Stimulated activated CD4-positive, alpha-beta T cell treated with anti-CD3 and anti-CD28 coated beads, Interleukin-15, amount 100 ng/mL, for 1 hour (primary cell): ENCODE data around the gene XYLT1.

Source experiments
- DNase-seq, 2 donors: peaks; one replicate each; pipeline ENCODE4 v3.0.0-alpha.2; 2020; ENCODE audit warnings: low read depth in 1 of 2, low spot score in 1 of 2

XYLT1 gene

DNA sequence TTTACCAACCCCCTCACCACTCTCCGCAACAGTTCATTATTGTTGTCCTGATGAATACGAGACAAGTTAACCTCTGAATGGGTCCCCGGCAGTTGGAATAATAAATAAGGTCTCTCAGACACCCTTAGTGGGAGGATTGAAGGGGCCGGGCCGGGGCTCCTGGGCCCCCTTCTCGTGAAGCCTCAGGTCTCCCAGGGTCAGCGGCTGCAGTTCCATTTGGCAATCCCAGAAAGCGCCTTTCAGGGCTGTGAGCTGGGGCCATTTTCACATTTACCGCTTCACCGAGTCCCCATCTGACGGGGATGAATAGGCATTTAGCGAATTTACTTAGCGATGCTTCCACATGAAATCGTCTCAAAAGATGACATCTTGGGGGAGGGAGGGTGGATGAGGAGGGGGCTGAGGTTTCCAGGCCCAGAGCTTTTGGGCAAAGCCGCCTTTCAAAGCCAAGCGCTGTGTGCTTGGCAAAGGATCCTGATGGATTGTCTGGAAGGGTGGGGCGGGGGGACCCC is 309.8 kb downstream of the XYLT1 start:
- DNase-seq = no peak

DNA sequence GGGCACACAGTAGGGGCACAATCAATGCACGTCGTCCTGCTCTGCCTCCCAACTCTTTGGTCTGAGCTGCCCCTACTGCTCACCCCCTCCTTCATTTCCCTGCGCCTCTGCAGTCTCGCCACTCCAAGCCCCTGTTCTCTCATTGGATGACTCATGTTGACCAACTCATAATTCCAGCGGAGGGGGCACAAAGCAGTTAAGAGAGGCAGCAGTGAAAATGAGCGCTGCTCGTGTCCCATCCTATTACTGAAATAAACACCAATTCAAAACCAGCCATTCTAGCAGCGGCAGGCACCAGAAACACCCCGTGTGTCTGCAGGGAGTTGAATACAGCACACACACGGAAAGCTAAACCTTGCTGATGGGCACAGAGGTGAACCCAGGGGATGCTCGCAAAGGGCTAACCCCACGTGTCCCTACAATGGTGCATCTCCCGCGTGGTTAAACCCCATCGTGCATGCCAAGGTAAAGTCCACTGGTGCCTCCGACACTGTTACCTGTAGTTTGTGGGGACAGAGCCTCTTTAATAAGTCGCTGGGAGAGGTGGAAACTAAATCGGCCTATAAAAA is 310.4 kb downstream of the XYLT1 start:
- no peak for DNase-seq

DNA sequence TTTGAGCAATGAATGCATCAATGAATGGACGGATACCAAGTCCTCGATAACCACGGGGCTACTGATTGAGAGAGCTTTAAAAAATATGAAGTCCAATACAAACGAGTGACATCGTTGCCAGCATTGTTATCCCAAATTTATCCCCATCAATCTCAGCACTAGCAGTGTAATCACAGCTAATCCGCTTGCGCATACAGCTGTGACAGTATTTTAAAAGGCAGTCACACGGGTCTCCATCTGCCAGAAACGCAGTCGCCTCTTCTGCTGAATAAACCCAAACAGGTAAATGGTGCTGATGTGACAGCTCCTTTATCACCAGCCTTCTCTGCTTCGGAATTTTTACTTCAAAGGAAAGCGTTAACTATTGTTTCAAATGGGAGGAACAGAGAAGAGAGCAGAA is 311.1 kb downstream of the XYLT1 start:
- DNase-seq = no peak

- no peak for DNase-seq
These were observed 314.8 kb downstream of the XYLT1 start for GRCh38 chr16:17155936-17156335.

DNA sequence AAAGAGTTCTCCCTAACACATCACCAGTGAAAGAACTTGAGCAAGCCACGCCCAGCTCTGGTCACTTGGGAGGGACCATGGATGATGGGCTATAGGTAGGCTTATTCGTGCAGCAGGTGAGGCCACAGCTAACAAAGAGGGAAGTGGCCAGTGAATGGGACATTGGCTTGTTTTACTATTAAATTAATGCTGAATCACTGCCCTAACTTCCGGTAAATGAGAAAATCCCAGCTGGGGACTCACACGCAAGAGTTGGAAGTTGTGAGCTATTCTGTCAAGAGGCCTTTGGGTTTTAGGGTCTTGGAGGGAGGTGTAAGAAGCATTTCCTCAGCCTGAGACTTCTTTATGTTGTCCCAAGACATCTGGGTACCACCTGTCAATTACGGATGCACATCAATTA is 315.3 kb downstream of the XYLT1 start:
- no peak for DNase-seq

- no peak for DNase-seq
These were observed 315.8 kb downstream of the XYLT1 start for GRCh38 chr16:17154981-17155380.

DNA sequence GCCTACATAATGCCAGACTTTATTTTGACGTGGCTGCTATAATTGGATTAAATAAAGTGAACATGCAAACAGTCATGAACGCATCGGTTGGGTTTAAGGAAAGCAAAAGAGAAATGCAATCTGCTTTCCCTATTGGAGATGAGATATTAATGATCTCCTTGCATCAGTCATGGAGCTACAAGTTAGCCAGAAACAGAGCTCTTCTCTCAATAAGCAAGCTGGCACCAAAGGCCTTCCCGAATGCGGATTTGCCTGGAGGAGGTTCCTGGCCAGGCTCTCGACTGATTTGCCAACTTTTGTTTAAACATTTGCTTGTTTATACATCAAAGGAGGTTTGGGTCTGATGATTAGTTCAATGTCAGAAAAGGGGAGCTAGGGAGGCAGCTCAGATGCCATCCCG is 318.4 kb downstream of the XYLT1 start:
- DNase-seq = no peak

- no peak for DNase-seq
These were observed 319.4 kb downstream of the XYLT1 start for GRCh38 chr16:17151335-17151734.

DNA sequence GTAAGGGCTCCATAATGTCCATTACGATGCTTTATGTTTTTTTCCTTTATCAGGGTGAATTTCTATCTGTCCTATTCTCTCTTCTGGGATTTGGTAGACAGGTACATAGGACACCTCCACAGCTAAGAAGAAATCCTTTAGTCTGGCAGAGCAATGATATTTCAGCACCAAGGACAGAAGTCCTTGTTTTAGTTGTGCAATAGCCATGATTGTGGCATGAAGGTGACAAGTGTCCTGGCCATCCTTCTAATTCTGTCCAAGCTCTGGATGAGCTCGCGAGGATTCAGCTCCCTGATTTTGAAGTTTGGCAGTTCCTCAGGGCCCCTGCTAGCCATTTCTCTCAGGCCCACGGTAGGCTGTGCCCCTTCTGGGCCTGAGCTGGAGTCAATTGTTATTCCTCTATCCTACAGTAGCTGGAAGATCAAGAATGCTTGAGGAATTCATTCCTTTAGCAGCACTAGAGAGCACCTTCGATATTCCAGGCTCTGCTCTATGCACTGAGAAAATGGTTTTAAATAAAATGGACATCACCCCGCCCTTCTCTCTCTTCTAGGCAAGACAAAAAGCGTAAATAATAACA is 320.8 kb downstream of the XYLT1 start:
- DNase-seq = no peak

DNA sequence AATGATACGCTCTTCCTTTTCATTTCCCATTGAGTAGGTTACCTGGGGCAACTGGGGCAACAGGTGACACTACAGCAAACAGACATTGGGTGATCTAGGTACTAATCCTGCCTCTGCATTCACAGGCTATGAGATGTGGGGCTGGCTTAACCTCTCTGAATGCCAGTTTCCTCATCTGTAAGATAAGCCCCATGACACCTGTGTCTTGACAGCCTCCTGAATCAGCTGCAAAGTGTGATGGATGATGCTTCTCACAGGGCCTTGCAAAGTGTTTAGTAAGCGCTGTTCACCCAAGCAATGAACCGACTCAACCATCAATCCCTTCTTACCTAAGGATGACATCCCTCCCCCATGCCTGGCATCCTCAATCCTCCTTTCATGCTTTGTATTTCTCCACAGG is 322.8 kb downstream of the XYLT1 start:
- no peak for DNase-seq

GRCh38 chr16:17145029-17145428 is 325.7 kb downstream of the XYLT1 start:
- DNase-seq = no peak

DNA sequence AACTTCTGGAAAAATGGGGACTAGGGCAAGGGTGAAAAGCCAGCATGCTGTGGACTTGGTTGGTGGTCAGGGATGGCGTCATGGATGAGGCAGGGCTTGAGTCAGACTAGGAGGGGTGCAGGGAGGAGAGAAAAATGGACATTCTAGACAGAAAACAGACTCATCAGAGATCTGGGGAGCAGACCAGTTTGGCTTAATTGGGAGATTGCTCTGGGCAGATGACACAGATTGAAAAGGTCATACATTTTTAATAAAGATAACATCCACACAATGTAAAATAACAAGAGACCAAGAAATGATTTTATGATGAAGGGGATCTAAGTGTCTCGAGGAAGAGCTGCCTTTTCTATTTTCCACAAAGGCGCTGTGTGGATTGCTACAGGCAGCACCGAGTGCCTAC is 326.3 kb downstream of the XYLT1 start:
- no peak for DNase-seq

- no peak for DNase-seq
These were observed 327.0 kb downstream of the XYLT1 start for GRCh38 chr16:17143546-17144419.

DNA sequence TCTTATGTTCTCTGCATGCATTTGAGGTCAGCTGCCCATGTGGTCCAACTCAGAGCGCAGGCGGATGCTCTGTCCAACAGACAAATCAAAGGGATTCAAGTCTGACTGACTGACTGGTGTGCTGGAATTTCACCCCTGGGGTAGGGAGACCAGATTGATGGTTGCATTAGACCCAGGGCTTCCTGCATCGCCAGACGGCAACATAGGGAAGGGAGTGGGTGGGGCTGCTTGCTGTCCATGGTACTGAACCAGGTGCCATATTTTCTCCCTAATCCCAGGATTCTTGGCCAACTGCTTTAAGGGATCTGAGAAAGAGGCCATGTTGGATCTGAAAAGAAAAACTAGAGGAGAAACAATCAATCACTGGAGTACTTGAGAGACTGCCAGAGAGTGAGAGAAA is 332.0 kb downstream of the XYLT1 start:
- DNase-seq = no peak

- no peak for DNase-seq
These were observed 335.3 kb downstream of the XYLT1 start for GRCh38 chr16:17135439-17135838.

GRCh38 chr16:17134586-17134985 is 336.2 kb downstream of the XYLT1 start:
- DNase-seq = no peak

DNA sequence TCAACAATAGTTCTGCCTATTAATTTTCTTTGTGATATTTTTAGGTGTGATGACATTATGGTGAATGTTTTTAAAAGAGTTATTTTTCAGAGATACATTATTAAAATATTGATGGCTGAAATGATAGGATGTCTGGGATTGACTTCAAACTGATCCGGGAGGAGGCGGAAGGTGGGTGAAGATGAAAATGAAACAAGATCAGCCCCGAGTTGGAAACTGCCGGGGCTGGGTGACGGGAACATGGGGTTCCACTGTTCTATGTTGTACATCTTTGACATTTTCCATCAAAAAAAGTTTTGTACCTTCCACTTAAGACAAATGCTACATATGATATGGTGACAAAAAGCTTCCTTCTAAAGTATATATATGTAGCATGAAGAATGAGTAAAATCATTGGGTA is 336.9 kb downstream of the XYLT1 start:
- no peak for DNase-seq

- DNase-seq = no peak
These were observed 339.4 kb downstream of the XYLT1 start for GRCh38 chr16:17131351-17131750.

- DNase-seq = no peak
These were observed 340.0 kb downstream of the XYLT1 start for GRCh38 chr16:17130733-17131132.

- no peak for DNase-seq
These were observed 340.8 kb downstream of the XYLT1 start for GRCh38 chr16:17129971-17130370.

GRCh38 chr16:17128791-17129190 is 342.0 kb downstream of the XYLT1 start:
- no peak for DNase-seq

DNA sequence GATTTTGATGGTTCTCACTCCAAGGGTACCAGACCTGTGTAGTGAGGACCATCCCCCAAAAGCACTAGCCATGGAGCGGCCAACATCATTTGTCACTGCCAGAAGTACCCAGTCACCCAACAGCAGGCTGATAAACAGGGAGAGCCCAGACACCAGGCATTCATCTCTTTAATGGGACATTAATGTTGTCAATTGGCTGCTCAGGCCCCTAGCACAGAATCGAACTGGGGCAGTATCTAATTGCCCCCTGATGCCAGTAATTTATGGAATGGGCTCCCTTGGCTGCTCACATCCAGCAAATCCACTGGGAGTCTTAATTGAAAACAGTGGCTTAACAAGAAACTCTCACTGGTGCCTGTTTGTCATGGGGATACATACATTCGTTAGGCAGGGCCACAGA is 344.6 kb downstream of the XYLT1 start:
- DNase-seq = no peak
